ENCODE results near the gene PBX4. TPM values are rescaled to one million over a fixed set of nuclear protein-coding genes. Genes with fewer than 3 reads are reported as not detected.

Gene PBX4
- total and polyA plus RNA-seq, 2 of the 8 experiments (the other 6 are each of a cell fraction or from before 2014, with no cell fraction given) = 3.4 to 3.8 TPM

GRCh38 chr19:19637186-19637522 is 18.7 kb upstream of the PBX4 start (continued):
- TF ChIP-seq CHD7 (IDR thresholded peaks at IDR 0.05; ENCODE audit: insufficient replicate concordance, low read length) (no peak), KDM4A (IDR thresholded peaks at IDR 0.05; ENCODE audit: low read depth, low read length, severe bottlenecking) (no peak), CBX8 (IDR thresholded peaks at IDR 0.05; ENCODE audit: borderline replicate concordance, low read depth, low read length) (no peak), ATF3 (IDR thresholded peaks at IDR 0.05; ENCODE audit: insufficient read depth, low read depth, low read length) (no peak), RFX5 (IDR thresholded peaks at IDR 0.05; ENCODE audit: borderline replicate concordance, low read depth, low read length) (no peak)
